A673 (cell line): ENCODE measurements around the gene TMTC2.

ENCODE experiments used
- CTCF ChIP-seq: fragments of 300-800, 200-600 bp; sonication (generic); conservative IDR thresholded peaks from 2 replicates; pipeline ENCODE4 v1.5.1; 2017; ENCODE audit warnings: low read depth, mild to moderate bottlenecking, antibody characterized with exemption, low read length, moderate library complexity, mixed read lengths
- EZH2 ChIP-seq: fragments of 200-600 bp; sonication (generic); IDR thresholded peaks from 2 replicates; pipeline ENCODE4 v1.6.1; 2017; ENCODE audit warnings: borderline replicate concordance, low read depth, mild to moderate bottlenecking, mixed read lengths, antibody characterized with exemption, low read length; ENCODE audit not compliant: poor library complexity, severe bottlenecking

- TF ChIP-seq CTCF (no peak), EZH2 (no peak)
These were observed 366.3 kb downstream of the TMTC2 start for GRCh38 chr12:83052890-83053541.
